GM12801 (cell line): Measurements from ENCODE around the gene CIB4.

Source experiments
- CTCF ChIP-seq: IDR thresholded peaks from one replicate; pipeline ENCODE4 v1.5.1; 2011; ENCODE audit warnings: control low read depth; ENCODE audit not compliant: insufficient read length; ENCODE audit errors: extremely low read depth

CIB4 gene

GRCh38 chr2:26595146-26595545, 46.0 kb downstream of the CIB4 start:
- TF ChIP-seq CTCF, result no peak

- TF ChIP-seq CTCF, result no peak
Measured at GRCh38 chr2:26591619-26592505, 49.3 kb downstream of the CIB4 start.

GRCh38 chr2:26590980-26591618, 50.1 kb downstream of the CIB4 start:
- TF ChIP-seq CTCF, result no peak

- no peak for TF ChIP-seq CTCF
Measured at GRCh38 chr2:26590508-26590907, 50.7 kb downstream of the CIB4 start.

GRCh38 chr2:26588576-26588975, 52.6 kb downstream of the CIB4 start:
- no peak for TF ChIP-seq CTCF

- TF ChIP-seq CTCF, result no peak
Measured at GRCh38 chr2:26587994-26588393, 53.2 kb downstream of the CIB4 start.

- no peak for TF ChIP-seq CTCF
Measured at GRCh38 chr2:26585966-26586365, 55.2 kb downstream of the CIB4 start.
